Central memory CD8-positive, alpha-beta T cell (primary cell): ENCODE results near the gene AGBL4.
"Not testable (repeated sequence)": the region's sequence is repeated elsewhere in the genome, so short reads cannot be mapped to it uniquely, and the experiment has no call there.

Experiments used
- ATAC-seq: fragments of 150-1000 bp; cut with Tn5 transposase; replicated peaks from 2 replicates; pipeline ENCODE4 v1.10.0; 2022; ENCODE audit warnings: mild to moderate bottlenecking, moderate FRiP score, moderate number of reproducible peaks; ENCODE audit not compliant: poor library complexity, severe bottlenecking; ENCODE audit errors: extremely low read depth
- DNase-seq, 2 donors: peaks; one replicate each; pipeline ENCODE4 v3.0.0; 2021; ENCODE audit warnings: low spot score in 2 of 2
- H3K27ac Mint-ChIP-seq: one replicate; pipeline ENCODE4 v1.8.0; 2022; ENCODE audit warnings: low read depth, mild to moderate bottlenecking, moderate library complexity, mixed read lengths
- H3K27me3 Mint-ChIP-seq: one replicate; pipeline ENCODE4 v1.8.0; 2022; ENCODE audit warnings: mixed read lengths
- H3K36me3 Mint-ChIP-seq: one replicate; pipeline ENCODE4 v1.8.0; 2022; ENCODE audit warnings: mild to moderate bottlenecking, moderate library complexity, mixed read lengths; ENCODE audit not compliant: insufficient read depth
- H3K4me1 Mint-ChIP-seq: one replicate; pipeline ENCODE4 v1.8.0; 2022; ENCODE audit warnings: mixed read lengths
- H3K4me3 Mint-ChIP-seq: one replicate; pipeline ENCODE4 v1.8.0; 2022; ENCODE audit warnings: mild to moderate bottlenecking, moderate library complexity, mixed read lengths
- H3K9me3 Mint-ChIP-seq: one replicate; pipeline ENCODE4 v1.8.0; 2022; ENCODE audit warnings: mixed read lengths

AGBL4 gene

DNA sequence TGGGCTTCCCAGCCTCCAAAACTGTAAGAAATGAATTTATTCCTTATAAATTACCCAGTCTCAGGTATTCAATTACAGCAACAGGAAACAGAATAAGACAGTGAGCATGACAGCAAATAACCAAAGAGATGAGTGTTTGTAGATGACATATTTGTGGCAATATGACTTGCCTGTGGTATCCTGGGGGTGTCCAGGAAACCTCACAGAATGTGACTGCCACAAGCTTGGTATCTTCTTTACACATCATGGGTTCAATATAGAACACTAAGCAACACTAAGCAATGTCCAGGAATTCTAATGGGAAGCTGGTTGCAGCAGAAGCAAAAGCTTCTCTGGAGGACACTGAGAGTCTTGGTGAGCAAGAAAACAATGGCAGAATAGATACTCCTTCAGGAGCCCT is 1010.7 kb downstream of the AGBL4 start:
- ATAC-seq, result no peak
- Mint-ChIP-seq H3K9me3 (no peaks in the 10 kb centered on the region), H3K36me3 (no peaks in the 10 kb centered on the region), H3K4me3 (no peak overlapping the region), H3K27ac (no peak overlapping the region), H3K27me3 (no peaks in the 10 kb centered on the region), H3K4me1 (no peaks in the 10 kb centered on the region)
- DNase-seq, result no peak

DNA sequence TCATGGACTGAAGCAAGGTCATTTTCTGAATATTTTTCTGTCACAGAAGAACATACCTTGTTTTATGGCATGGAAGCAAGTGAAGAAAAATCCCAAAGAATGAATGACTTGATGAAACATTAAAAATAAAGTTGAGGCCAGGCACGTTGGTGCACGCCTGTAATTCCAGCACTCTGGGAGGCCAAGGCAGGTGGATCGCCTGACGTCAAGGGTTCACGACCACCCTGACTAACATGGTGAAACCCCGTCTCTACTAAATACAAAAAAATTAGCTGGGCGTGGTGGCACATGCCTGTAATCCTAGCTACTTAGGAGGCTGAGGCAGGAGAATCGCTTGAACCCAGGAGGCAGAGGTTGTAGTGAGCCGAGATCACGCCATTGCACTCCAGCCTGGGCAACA is 1020.8 kb downstream of the AGBL4 start:
- not testable (repeated sequence) for H3K9me3 Mint-ChIP-seq, H3K4me1 Mint-ChIP-seq, H3K36me3 Mint-ChIP-seq, H3K27ac Mint-ChIP-seq, DNase-seq, H3K27me3 Mint-ChIP-seq, ATAC-seq, H3K4me3 Mint-ChIP-seq

DNA sequence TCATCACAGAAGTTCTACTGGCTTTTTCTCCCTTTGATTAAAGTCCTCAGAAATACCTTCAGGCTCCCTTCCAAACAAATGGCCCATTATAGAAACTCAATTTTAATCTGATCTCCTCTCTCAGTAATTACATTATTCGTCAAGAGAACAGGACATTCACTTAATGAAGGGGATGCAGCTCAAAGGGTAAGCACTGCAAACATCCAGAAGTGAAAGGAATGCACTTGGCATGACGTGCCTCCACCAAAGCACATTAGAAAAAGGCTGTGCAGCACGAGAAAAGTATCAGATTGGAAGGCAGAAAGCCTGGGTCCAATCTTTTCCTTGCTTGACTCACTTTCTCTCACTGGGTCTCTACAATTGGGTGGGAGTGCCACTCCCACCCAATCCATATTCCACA is 1024.4 kb downstream of the AGBL4 start:
- no peaks in the 10 kb centered on the region for H3K4me1 Mint-ChIP-seq
- ATAC-seq, result no peak
- no peaks in the 10 kb centered on the region for H3K27me3 Mint-ChIP-seq
- H3K27ac Mint-ChIP-seq, result no peak overlapping the region
- H3K36me3 Mint-ChIP-seq, result peaks cover 1% of the 10 kb centered on the region
- no peak overlapping the region for H3K4me3 Mint-ChIP-seq
- no peak for DNase-seq
- H3K9me3 Mint-ChIP-seq, result no peaks in the 10 kb centered on the region

DNA sequence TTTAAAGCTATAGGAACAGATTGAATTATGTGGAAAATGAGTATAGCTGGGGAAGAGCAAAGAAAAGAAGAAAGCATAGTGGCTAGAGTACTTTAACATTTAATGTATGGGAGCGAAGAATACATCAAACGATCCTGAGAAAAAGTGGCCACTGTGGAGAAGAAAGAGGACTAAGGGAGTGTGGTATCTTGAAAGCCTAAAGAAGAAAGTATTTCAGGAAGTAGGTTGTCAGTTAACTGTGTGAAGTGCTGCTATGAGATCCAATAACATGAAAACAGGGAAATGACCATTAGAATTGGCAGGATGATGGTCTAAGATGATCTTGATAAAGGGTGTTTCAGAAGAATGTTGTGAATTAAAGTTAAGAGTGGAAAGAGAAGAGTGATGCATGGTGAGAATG is 1027.4 kb downstream of the AGBL4 start:
- H3K27me3 Mint-ChIP-seq, result no peaks in the 10 kb centered on the region
- H3K4me3 Mint-ChIP-seq, result no peak overlapping the region
- no peaks in the 10 kb centered on the region for H3K4me1 Mint-ChIP-seq
- H3K9me3 Mint-ChIP-seq, result peaks cover 8% of the 10 kb centered on the region
- ATAC-seq (no peak), DNase-seq (no peak)
- no peak overlapping the region for H3K27ac Mint-ChIP-seq
- peaks cover 1% of the 10 kb centered on the region for H3K36me3 Mint-ChIP-seq

DNA sequence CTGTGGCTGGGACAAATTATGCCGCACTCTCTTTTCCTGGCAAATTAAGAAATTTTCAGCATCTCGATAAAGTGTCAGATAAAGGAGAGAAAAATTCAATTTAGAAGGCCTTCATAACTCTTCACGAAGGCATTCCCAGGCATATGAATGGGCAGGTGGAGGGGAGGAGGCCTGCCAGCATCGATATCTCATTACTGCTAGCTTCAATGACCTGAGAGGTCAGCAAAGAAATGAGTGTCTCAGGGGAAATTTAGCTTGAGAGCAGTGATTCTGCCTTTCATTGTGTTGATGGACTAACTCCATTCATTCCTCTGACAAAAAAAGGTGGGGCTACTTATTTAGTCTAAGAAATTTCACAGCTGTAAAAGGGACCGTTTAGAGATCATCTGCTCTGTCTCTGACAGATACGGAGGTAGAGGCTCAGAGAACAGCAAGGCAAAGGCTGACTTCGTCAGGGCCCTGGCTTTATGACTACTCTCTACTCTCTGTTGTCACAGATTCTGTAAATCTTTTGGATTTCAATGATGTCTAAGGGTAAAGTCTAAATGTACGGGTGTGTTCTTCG is 1035.0 kb downstream of the AGBL4 start:
- no peak for DNase-seq
- peaks cover 8% of the 10 kb centered on the region for H3K9me3 Mint-ChIP-seq
- H3K4me3 Mint-ChIP-seq, result no peak overlapping the region
- ATAC-seq, result no peak
- no peaks in the 10 kb centered on the region for H3K27me3 Mint-ChIP-seq
- no peaks in the 10 kb centered on the region for H3K36me3 Mint-ChIP-seq
- no peak overlapping the region for H3K27ac Mint-ChIP-seq
- H3K4me1 Mint-ChIP-seq, result no peaks in the 10 kb centered on the region

DNA sequence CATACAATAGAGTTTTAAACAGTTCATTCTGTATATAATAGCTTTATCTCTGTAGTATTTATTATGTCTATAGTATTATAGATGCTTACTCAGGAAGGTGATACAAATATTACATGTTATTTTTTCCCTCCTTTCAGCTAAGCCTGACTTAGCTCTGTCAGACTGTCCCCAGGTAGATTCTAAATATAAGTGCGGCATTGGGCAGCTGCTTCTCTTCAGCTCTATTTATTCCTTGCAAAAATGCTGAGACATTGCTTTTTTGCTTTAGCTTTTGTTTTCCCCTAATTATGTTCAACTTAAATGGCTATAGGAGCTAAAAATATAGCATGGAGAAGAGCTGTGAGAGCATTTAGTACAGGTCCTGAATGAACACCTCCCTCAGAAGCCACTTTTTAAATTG is 1043.8 kb downstream of the AGBL4 start:
- H3K27ac Mint-ChIP-seq, result no peak overlapping the region

DNA sequence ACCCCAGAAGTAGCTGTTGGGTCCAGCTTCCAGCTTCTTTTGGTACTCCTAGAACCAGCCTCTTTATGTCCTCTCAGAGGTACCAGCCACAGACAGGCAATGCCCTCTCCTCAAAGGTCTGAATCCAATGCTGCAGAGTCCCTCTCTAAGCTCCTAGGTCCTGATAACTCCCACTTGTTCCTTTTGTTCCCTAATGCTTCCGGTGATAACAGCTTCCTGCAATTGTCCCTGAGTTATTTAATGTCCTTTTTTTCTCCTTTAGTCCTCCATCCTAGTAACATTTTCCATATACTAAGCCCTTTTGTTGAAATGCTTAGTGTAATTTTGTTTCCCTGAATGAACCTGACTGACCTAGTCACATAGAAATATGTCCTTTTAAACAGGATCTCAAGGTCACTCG is 1045.3 kb downstream of the AGBL4 start:
- no peaks in the 10 kb centered on the region for H3K4me1 Mint-ChIP-seq
- H3K27ac Mint-ChIP-seq, result no peak overlapping the region
- peaks cover 6% of the 10 kb centered on the region for H3K9me3 Mint-ChIP-seq
- peaks cover 3% of the 10 kb centered on the region for H3K36me3 Mint-ChIP-seq
- H3K4me3 Mint-ChIP-seq, result no peak overlapping the region
- peaks cover 9% of the 10 kb centered on the region for H3K27me3 Mint-ChIP-seq
- no peak for ATAC-seq
- DNase-seq, result no peak

More for the DNA sequence above, 1043.8 kb downstream of the AGBL4 start:
- Mint-ChIP-seq H3K36me3 (peaks cover 3% of the 10 kb centered on the region), H3K4me3 (no peak overlapping the region), H3K4me1 (no peaks in the 10 kb centered on the region), H3K27me3 (peaks cover 9% of the 10 kb centered on the region), H3K9me3 (peaks cover 6% of the 10 kb centered on the region)
- ATAC-seq, result no peak
- DNase-seq, result no peak

DNA sequence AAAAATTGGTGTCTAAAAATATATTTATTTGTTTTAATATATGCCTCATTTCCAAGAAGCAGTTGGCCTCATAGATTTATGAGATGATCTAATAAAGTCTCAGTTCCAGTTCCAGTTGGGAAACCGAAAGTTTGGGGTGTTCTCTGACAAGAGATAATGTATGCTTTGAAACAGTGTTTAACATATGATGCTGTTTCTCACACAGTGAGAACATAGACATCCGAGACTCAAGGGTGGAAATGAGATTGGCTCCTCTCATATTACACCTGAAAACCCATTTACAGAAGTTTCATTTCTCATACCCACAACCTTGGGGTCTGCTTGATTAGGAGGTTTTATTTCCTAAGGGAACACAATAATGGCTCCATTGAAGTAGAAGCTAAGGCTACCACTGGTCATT is 1046.5 kb downstream of the AGBL4 start:
- Mint-ChIP-seq H3K4me1 (no peaks in the 10 kb centered on the region), H3K27me3 (peaks cover 9% of the 10 kb centered on the region), H3K9me3 (peaks cover 6% of the 10 kb centered on the region), H3K4me3 (no peak overlapping the region), H3K36me3 (peaks cover 3% of the 10 kb centered on the region), H3K27ac (no peak overlapping the region)
- ATAC-seq (no peak), DNase-seq (no peak)

DNA sequence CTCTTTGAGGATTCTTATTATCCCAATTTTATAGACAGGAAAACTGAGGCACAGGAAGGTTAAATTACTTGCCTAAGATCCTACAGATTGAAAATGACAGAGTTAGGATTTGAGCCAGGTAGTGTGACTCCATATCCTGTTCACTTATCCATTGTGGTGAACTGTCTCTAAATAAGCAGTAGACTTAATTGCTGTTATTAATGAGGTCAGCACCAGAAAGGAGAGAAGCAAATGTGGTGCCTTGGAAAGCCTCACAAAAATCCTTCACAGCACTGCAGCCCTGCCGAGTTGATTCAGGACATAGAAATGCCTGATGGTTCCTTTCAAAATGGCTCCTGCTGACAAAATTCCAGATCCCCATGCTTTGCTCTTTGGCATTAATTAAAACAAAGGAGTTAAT is 1053.8 kb downstream of the AGBL4 start:
- Mint-ChIP-seq H3K4me3 (no peak overlapping the region), H3K9me3 (no peaks in the 10 kb centered on the region), H3K27me3 (peaks cover 10% of the 10 kb centered on the region), H3K36me3 (peaks cover under 1% of the 10 kb centered on the region), H3K4me1 (no peaks in the 10 kb centered on the region), H3K27ac (no peak overlapping the region)
- no peak for DNase-seq
- ATAC-seq, result no peak

DNA sequence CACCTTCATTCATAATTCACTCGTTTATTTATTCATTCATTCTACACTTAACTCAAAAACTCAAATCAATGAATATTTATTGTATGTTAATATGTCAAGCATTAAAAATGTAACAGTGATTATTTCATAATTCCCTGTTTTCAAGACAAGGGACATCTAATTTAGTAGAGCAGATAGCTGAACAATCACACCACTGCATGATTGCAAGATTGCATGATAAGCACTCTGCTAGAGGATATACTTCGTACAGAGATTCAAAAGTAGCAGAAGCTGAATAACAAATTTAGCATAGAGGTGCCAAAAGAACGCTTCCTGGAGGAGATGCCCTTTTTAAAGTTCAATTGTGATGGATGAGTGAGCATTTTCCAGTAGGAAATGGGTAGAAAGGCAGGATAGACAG is 1056.4 kb downstream of the AGBL4 start:
- no peak overlapping the region for H3K4me3 Mint-ChIP-seq
- H3K36me3 Mint-ChIP-seq, result no peaks in the 10 kb centered on the region
- no peaks in the 10 kb centered on the region for H3K4me1 Mint-ChIP-seq
- ATAC-seq (no peak), DNase-seq (no peak)
- H3K27ac Mint-ChIP-seq, result no peak overlapping the region
- H3K9me3 Mint-ChIP-seq, result no peaks in the 10 kb centered on the region
- H3K27me3 Mint-ChIP-seq, result peaks cover 10% of the 10 kb centered on the region

DNA sequence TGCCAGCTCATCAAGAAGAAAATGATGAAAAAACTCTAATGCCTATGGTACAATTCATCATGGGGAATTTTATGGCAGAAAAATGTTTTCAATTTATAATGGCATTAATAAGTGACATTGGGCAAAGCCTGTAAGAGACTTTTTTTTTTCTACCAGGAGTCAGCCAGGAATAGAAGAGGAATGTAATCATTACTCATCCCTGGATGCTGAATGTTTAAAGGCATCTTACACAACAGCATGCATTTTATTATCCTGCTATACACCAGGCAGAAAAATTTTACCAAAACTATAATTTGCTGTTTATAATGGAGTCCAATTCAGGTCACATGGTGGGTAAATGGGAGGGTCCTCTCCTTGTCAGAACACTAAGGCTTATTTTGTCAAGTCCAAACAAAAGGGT is 1057.2 kb downstream of the AGBL4 start:
- H3K27ac Mint-ChIP-seq, result no peak overlapping the region
- H3K4me3 Mint-ChIP-seq, result no peak overlapping the region
- H3K27me3 Mint-ChIP-seq, result peaks cover 10% of the 10 kb centered on the region
- H3K9me3 Mint-ChIP-seq, result no peaks in the 10 kb centered on the region
- H3K4me1 Mint-ChIP-seq, result no peaks in the 10 kb centered on the region
- no peaks in the 10 kb centered on the region for H3K36me3 Mint-ChIP-seq
- DNase-seq (no peak), ATAC-seq (no peak)

DNA sequence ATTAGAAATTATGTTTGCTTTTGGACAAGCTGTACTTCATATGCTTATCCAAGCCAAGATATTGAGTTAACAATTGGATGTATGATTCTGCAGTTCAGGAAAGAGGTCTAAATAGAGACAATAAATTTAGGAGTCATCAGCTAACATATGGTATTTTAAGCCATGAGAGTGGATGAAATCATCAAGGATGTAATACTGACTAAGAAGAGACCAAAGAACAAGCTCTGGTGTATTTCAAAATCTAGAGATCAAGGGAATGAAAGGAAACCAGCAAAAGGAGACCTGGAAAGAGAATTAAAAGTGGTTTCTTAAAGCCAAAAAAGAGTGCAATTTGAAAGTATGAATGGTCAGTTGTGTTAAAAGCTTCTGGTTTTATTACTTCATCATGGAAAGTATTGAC is 1063.4 kb downstream of the AGBL4 start:
- no peak for DNase-seq
- Mint-ChIP-seq H3K27ac (no peak overlapping the region), H3K36me3 (no peaks in the 10 kb centered on the region), H3K4me3 (no peak overlapping the region), H3K27me3 (no peaks in the 10 kb centered on the region), H3K9me3 (peaks cover 4% of the 10 kb centered on the region), H3K4me1 (no peaks in the 10 kb centered on the region)
- ATAC-seq, result no peak

DNA sequence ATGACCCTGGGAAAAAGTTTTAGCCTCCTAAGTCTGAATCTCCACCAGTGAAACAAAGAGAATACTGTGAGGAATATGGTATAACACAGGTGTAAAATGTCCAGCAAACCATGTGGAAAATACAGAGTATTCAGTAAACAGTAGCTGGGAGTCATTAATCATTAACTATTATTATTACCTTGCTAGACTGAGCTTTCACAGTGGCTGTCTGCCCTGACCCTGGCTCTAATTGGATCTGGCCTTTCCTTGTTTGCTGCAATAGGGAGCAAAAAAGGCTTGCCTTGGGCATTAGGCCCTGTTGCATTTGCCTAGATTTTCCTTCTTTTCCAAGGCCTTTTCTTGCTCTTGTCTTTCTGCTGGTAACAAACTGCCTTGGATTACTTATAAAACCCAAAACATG is 1068.0 kb downstream of the AGBL4 start:
- no peaks in the 10 kb centered on the region for H3K27me3 Mint-ChIP-seq
- H3K36me3 Mint-ChIP-seq, result no peaks in the 10 kb centered on the region
- no peak overlapping the region for H3K27ac Mint-ChIP-seq
- no peaks in the 10 kb centered on the region for H3K4me1 Mint-ChIP-seq
- no peak for ATAC-seq
- H3K9me3 Mint-ChIP-seq, result peaks cover 4% of the 10 kb centered on the region
- no peak for DNase-seq
- H3K4me3 Mint-ChIP-seq, result no peak overlapping the region

DNA sequence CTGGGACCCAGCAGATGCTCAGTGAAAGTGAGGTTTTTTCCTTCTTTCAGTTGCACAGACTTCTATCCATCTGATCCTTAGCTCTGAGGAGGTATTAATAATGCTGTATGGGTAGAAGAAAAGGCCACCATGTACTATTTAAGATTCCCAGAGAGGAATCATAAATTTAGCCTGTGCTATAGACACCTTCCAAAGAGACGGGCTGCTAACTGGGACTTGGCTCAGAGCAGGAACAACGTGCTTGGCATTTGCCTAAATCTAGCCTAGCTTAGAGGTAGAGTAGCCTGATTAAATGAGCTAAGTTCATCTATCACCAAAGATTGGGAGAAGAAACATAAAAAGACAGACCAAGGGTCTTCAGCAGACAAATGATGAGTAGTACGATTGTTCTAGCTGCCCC is 1070.1 kb downstream of the AGBL4 start:
- Mint-ChIP-seq H3K4me1 (no peaks in the 10 kb centered on the region), H3K27me3 (peaks cover 5% of the 10 kb centered on the region), H3K36me3 (peaks cover 2% of the 10 kb centered on the region), H3K4me3 (no peak overlapping the region), H3K27ac (no peak overlapping the region), H3K9me3 (no peaks in the 10 kb centered on the region)
- ATAC-seq (no peak), DNase-seq (no peak)
